GM21619 (cell line): ENCODE data around the gene DDX27.
A peak's percentile ranks its signal among the peaks of the same experiment; 100 is the strongest.

Experiments
- ATAC-seq: cut with Tn5 transposase; IDR thresholded peaks from one replicate; pipeline ENCODE4 v1.9.1; 2021; ENCODE audit not compliant: unreplicated experiment

DDX27 gene

GRCh38 chr20:49277786-49278035 is 58.5 kb downstream of the DDX27 start:
- no peak for ATAC-seq

DNA sequence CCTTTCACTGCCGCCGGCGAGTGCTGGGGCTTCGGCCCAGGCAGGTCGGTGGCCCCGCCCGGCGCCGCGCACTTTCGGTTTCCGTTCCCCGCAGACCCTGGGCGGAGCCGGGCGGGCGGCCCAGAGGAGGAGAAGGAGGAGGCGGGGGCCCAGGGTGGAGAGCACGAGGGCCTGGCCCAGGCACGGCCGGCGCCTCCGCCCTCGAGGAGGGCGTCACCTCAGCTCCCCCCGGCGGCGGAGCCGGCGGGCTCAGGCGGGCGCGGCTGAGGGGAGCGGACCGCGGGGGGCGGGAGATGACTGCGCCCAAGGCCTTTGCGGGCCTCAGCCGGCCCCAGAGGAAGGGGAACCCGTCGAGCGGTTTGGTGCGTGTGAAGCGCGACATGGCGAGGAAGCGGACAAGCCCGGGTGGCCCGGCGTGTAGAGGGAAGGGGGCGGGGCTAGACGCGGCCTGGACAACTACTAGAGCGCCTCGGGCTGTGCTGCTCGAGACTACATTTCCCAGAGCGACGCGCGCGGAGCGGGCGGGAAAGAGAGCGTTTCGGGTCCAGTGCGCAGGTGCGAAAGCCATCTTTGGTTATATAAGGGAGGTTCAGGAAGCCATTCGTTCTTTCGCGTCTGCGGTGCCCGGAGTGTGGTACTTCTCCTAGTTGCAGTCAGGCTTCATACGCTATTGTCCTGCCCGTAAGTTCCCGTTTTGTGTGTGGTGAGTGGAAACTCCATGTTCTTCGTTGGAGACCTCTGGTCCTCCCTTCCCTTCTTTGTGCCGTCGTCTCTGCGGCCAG is 59.0 kb downstream of the DDX27 start, which contains the start of gene ZNFX1:
TSS of gene ZNFX1 (minus strand) at position 22 of the 782 bp plus-strand sequence. CDS start 2,218 bp downstream, outside the sequence.
- ATAC-seq, result peak; percentile 76

GRCh38 chr20:49278818-49279676 is 59.8 kb downstream of the DDX27 start:
- ATAC-seq, result no peak

GRCh38 chr20:49279677-49280462 is 60.7 kb downstream of the DDX27 start:
- ATAC-seq, result no peak

GRCh38 chr20:49280463-49281058 is 61.3 kb downstream of the DDX27 start:
- ATAC-seq, result no peak

DNA sequence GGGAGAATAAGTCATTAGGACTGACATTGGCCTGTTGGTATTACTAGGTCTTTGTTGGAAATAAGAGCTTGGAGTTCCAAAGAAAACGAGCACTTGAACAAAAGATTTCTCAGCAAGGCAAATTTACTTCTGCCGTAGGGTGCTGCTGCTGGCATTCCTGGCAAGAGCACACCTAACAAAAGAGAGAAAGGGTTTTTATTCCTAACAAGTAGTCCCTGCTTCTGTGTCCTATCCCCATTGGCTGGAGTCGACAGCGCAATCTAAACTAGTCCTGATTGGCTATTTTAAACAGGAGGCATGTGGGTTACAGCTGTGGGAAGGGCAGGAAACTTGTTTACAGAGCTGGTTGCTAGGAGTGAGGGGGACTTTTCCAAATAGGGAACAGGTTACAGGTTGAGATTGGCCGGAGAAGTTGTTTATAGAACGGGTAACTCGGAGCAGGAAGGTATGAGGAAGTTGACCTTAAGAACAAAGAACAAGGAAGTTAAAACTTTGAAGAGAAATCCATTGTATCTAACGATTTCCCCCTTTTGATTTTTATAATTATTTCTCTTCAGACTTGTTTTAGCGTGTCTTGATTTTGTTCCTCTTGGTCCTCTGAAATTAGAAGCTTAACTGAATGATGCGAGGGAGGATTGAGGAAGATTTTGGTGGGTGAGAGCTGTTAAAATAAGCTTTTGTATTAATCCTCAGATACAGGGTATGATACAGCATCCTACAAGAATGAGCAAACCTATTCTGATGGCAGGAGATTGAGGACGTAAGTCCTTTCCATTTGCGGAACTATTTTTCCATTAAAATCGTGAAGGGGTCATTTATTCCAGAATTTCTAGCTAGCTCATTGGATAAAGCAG is 62.1 kb downstream of the DDX27 start:
- ATAC-seq, result no peak

DNA sequence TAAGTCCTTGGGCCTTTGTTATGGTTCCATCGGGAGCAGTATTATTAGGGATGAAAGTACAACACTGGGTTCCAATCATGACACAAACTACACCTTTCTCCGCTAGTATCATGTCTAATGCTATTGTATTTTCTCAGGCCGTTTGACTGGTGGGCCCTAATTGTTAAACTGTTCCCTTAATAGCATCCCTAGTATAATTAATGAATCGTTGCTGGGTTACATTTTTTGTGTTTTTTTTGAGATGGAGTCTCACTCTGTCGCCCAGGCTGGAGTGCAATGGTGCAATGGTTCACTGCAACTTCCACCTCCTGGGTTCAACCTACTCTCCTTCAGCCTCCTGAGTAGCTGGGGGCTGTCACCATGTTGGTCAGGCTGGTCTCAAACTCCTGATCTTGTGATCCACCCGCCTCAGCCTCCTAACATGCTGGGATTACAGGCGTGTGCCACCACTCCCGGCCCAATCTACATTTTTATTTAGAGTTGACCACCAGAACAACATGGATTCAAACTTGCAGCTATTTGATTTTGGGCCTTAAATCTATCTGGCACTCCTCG is 62.8 kb downstream of the DDX27 start:
- ATAC-seq, result no peak

GRCh38 chr20:49282584-49283171 is 63.5 kb downstream of the DDX27 start:
- no peak for ATAC-seq

DNA sequence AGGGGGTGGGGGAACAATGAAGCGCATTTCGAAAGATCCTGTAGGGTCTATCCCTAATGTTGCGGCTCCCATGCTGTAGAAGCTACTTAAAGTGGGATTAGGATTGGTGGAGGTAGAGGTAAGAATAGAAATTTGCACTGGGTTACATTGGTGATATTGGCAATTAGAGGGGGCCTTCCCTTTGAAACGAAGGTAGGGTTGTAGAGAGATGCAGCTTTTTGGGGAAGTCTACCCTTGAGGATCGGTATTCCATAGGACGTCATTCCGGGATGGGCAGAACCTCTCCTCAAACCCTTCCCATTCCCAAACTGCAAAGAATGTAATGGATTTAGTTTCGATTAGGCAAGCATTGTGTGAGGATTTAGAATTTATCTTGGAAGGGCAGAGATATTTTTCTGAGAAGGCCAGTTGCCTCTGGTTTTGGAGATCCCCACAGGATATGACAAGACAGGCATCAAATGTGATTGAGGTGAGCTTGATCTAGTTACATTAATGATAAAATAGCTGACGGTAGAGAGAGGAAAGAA is 64.0 kb downstream of the DDX27 start:
- ATAC-seq, result no peak

GRCh38 chr20:49283703-49284625 is 64.7 kb downstream of the DDX27 start:
- ATAC-seq, result no peak

DNA sequence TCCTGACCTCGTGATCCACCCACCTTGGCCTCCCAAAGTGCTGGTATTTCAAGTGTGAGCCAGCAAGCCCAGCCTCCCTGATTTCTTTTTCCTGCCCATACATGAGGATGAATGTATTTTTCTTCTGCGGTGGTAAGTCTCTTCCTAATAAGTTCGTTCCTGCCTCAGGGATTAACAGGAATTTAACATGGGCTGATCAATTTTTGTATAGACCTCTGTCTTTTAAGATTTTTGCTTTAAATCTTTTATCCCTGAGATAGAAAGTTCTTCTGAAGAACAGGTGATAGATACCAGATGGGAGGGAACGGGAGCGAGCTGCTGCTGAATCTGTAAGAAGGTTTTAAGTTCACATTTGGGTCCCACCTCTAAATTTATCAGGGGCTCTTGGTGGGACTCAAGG is 65.6 kb downstream of the DDX27 start:
- ATAC-seq, result no peak

GRCh38 chr20:49285233-49285668 is 66.0 kb downstream of the DDX27 start:
- ATAC-seq, result no peak

DNA sequence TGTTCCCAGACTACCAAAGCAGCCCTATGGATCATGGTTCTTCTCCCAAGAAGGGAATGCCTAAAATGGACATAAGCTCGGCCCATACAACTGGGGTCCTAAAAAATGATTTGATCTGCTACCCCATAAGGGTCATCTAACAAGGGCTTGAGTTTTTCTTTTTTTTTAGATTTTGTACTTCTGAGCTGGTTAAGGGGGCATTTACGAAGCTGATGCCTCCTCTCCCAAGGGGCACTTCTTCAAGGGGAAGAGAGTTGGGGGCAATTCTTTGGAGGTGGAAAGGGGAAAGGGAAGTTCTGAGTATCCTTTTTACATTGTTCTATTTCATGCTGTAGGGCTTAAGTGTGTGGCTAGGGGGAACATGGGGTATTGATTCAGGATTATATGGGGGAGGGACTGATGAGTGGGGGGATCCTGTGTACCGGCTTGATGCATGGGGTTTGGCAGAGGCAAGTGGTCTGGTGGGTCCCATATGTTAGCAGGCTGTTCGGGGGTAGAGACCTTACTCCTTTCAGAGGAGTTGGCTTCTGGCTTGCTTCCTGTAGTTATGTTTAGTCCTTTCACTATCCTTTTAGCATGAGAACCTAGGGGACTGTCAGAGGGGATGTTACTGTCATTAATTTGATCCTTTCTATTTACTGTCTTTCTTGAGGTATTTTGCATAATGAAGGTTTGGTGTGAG is 66.7 kb downstream of the DDX27 start:
- ATAC-seq, result no peak

DNA sequence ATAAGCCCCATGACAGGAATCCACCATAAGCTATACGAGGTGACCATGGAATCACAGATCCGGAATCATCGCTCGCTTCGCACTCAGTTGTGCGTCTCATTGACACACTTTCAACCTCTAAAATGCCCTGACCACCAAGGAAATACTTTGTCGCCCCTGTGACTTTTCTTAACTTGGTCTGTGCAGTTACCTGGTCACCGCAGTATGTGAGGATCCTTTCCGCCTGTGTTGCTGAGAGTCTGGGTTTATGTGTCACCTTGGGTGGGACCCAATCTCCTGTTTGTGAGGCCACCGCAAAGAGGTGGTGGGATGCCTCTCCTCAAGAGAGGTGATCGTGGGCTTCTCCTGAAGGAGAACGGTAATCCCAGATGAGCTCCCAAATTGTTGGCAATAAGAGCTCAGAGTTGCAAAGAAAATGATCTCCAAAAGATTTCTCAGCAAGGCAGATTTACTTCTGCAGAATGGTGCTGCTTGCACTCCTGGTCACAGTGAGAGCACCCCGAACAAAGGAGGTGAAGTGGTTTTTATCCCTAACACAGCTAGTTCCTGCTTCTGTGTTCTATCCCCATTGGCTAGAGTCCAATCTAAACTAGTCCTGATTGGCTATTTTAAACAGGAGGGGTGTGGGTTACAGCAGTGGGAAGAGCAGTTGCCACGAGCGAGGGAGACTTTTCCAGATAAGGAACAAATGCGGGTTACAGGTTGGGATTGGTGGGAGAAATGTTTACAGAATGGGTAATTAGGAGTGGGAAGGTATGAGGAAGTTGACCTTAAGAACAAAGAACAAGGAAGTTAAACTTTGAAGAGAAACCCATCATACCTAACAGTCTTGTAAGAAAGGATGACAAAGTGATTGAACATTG is 67.7 kb downstream of the DDX27 start:
- no peak for ATAC-seq

DNA sequence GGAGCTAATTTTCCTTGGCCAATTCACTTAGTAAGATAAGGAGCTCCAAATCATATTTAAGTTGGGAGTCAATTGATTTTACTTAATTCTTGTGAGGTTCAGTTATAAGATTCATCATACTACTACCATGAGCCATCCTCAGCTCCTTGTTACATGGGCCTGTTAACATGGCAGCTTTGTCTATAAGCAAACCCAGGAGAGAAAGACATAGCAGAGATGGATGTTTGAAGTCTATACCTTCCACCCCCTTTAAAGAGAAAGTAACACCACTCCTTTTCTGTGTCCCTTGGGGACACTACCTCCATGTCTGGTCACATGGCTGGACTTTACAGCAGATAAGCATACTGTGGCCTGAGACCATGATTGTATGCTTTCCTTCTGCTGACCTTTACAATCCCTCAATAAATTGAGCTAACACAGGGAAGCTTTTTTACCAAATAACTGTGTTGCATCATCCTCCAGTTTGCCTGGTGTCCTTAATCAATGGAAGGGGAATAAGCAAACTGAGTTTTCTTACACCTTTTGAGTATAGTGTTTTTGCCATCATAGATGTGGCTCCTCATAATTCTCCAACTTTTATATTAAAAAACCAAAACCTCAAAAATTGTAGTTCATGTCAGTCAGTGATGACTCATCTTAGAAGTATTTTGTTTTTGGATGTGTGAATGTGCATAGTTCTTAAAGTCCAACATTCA is 68.5 kb downstream of the DDX27 start:
- ATAC-seq, result no peak

DNA sequence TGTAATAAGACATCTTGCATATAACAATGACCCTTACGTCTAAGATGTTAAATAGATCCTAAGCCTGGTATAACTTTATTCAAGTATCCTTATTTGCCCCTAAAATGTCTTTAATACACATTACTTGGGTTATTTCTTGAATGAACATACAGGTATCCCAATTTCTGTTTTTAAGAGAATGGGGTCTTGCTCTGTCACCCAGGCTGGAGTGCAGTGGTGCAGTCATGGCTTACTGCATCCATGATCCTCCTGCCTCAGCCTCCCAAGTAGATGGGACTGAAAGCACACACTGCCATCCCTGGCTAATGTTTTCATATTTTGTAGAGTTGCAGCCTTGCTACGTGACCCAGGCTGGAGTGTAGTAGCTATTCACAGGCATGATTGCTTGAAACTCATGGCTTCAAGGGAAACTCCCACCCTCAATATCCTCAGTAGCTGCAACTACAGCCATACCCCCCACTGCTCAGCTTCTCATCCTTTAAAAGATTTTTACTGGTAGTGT is 69.1 kb downstream of the DDX27 start:
- ATAC-seq, result no peak
